Caco-2 (cell line): Measurements from ENCODE around the gene ATP9B. TPM values are rescaled to one million over a fixed set of nuclear protein-coding genes. Genes with fewer than 3 reads are reported as not detected.

ENCODE experiments used
- BruUV-seq: library from RNA; stranded (reverse); fragments of 400-500 nt; replicated peaks from 2 replicates; lab custom pipeline; 2021; lab: Mats Ljungman, UMichigan
- CTCF ChIA-PET: fragments of 300-600 bp; sonication (Branson Sonifier 250); formaldehyde crosslinking; loops from one replicate; lab custom pipeline; 2022; ENCODE audit warnings: antibody characterized with exemption; lab: Charles Lee
- POLR2A ChIA-PET: fragments of 300-600 bp; sonication (Branson Sonifier 250); formaldehyde crosslinking; loops from one replicate; lab custom pipeline; 2022; ENCODE audit warnings: antibody characterized with exemption; lab: Charles Lee
- DNase-seq, 2 experiments: peaks; one replicate each; pipeline versions ENCODE4 v3.0.0 to v3.0.0-alpha.2; 2020 to 2022
- H3K27me3 ChIP-seq: replicated peaks from 2 replicates; pipeline ENCODE4 v1.6.0; 2011; ENCODE audit warnings: low read length; ENCODE audit not compliant: control insufficient read depth, insufficient read depth
- H3K36me3 ChIP-seq: 2 replicates; pipeline ENCODE4 v1.5.1; 2011; ENCODE audit warnings: low read length; ENCODE audit not compliant: control insufficient read depth, insufficient read depth
- H3K4me1 ChIP-seq: fragments of 250-450 bp; sonication (Bioruptor Pico); 2 replicates; pipeline ENCODE4 v1.5.1; 2020; ENCODE audit warnings: mild to moderate bottlenecking
- H3K4me3 ChIP-seq: 2 replicates; pipeline ENCODE4 v1.5.1; 2011; ENCODE audit warnings: low read depth, mild to moderate bottlenecking, control low read depth, low read length
- H3K9me3 ChIP-seq: fragments of 250-450 bp; sonication (Bioruptor Pico); 2 replicates; pipeline ENCODE4 v1.5.1; 2020; ENCODE audit warnings: mild to moderate bottlenecking, moderate library complexity
- H3K27ac Mint-ChIP-seq: one replicate; pipeline ENCODE4 v1.8.0; 2022; ENCODE audit warnings: mixed read lengths; ENCODE audit not compliant: unreplicated experiment
- H3K27me3 Mint-ChIP-seq: one replicate; pipeline ENCODE4 v1.8.0; 2022; ENCODE audit warnings: mixed read lengths; ENCODE audit not compliant: insufficient read depth, unreplicated experiment
- H3K36me3 Mint-ChIP-seq: one replicate; pipeline ENCODE4 v1.8.0; 2022; ENCODE audit warnings: mild to moderate bottlenecking, mixed read lengths; ENCODE audit not compliant: insufficient read depth, unreplicated experiment
- H3K4me1 Mint-ChIP-seq: one replicate; pipeline ENCODE4 v1.8.0; 2022; ENCODE audit warnings: low read depth, mixed read lengths; ENCODE audit not compliant: unreplicated experiment
- H3K4me3 Mint-ChIP-seq: one replicate; pipeline ENCODE4 v1.8.0; 2022; ENCODE audit warnings: mild to moderate bottlenecking, moderate library complexity, mixed read lengths; ENCODE audit not compliant: unreplicated experiment
- H3K9me3 Mint-ChIP-seq: one replicate; pipeline ENCODE4 v1.8.0; 2022; ENCODE audit warnings: mixed read lengths; ENCODE audit not compliant: unreplicated experiment
- CTCF ChIP-seq, 2 experiments: fragments of 200-600 bp in 1 of 2; IDR thresholded peaks; 1 replicate in 1 of 2; 2 replicates in 1 of 2; pipeline versions ENCODE4 v1.5.1 to v1.8.0; 2011 to 2022; ENCODE audit warnings: antibody characterized with exemption in 1 of 2, control low read depth in 1 of 2, inconsistent platforms in 1 of 2, low read depth in 1 of 2, low read length in 1 of 2, mild to moderate bottlenecking in 1 of 2, moderate library complexity in 1 of 2; ENCODE audit not compliant: insufficient read depth in 1 of 2, severe bottlenecking in 1 of 2, unreplicated experiment in 1 of 2
- intact Hi-C: fragments of 100-400 bp; cut with micrococcal nuclease; formaldehyde crosslinking; loops from one replicate; pipeline ENCODE4 v1.10.0; 2022; ENCODE audit not compliant: unreplicated experiment
- total RNA-seq: library from RNA; stranded (reverse); gene quantifications from 2 replicates; pipeline ENCODE4 v1.2.3, GENCODE V29; 2022

Gene ATP9B
- total RNA-seq, 1 experiment from 2014 or later: 15.8 TPM

DNA sequence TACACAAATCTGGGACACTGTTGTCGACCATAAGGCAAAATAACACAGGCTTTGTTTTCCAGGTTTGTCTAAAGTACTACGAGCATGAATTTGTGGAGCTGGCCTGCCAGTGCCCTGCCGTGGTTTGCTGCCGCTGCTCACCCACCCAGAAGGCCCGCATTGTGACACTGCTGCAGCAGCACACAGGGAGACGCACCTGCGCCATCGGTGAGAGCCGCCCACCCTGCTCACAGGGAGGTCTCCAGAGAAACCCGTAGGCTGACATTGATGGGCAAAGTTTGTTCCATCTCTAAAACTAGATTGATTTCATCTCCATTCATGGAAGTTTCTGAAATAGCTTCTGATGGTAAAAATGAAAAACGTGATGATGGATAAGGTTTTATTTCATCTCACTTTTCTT is 276.2 kb downstream of the ATP9B start:
- DNase-seq: no peak
- POLR2A ChIA-PET: no interaction called here
- no peak for TF ChIP-seq CTCF (IDR thresholded peaks at IDR 0.05; ENCODE audit: insufficient read depth in 1 of 2, low read depth in 1 of 2, low read length in 1 of 2, severe bottlenecking in 1 of 2, unreplicated experiment in 1 of 2)
- H3K27me3 Mint-ChIP-seq: no peaks in the 10 kb centered on the region
- peaks cover 8% of the 10 kb centered on the region for H3K36me3 Mint-ChIP-seq
- no peaks in the 10 kb centered on the region for H3K27me3 ChIP-seq
- intact Hi-C loops: no loop called here
- no peaks in the 10 kb centered on the region for H3K4me1 Mint-ChIP-seq
- CTCF ChIA-PET: interaction anchor here (0.7 kb wide), 1 partner anchor 27 kb away, joined by 3 read pairs; no protein-coding TSS in a partner anchor
- peaks cover 4% of the 10 kb centered on the region; the same call in 1 of the 2 replicates for H3K4me1 ChIP-seq
- H3K36me3 ChIP-seq: peaks cover 4% of the 10 kb centered on the region
- no peaks in the 10 kb centered on the region for H3K9me3 Mint-ChIP-seq
- BruUV-seq: no TSS peak
- H3K9me3 ChIP-seq: no peaks in the 10 kb centered on the region
- no peak overlapping the region for H3K4me3 ChIP-seq
- no peak overlapping the region for H3K27ac Mint-ChIP-seq
- H3K4me3 Mint-ChIP-seq: no peak overlapping the region

GRCh38 chr18:79345981-79346380 is 276.8 kb downstream of the ATP9B start:
- ChIA-PET POLR2A (no interaction called here), CTCF (no interaction called here)
- Histone ChIP-seq H3K4me1 (peaks cover 4% of the 10 kb centered on the region; the same call in 1 of the 2 replicates), H3K27me3 (no peaks in the 10 kb centered on the region), H3K4me3 (no peak overlapping the region), H3K9me3 (no peaks in the 10 kb centered on the region), H3K36me3 (peaks cover 4% of the 10 kb centered on the region)
- intact Hi-C loops: no loop called here
- H3K4me1 Mint-ChIP-seq: no peaks in the 10 kb centered on the region
- no peaks in the 10 kb centered on the region for H3K9me3 Mint-ChIP-seq
- H3K27ac Mint-ChIP-seq: no peak overlapping the region
- no peak for DNase-seq
- H3K27me3 Mint-ChIP-seq: no peaks in the 10 kb centered on the region
- no peak overlapping the region for H3K4me3 Mint-ChIP-seq
- peaks cover 8% of the 10 kb centered on the region for H3K36me3 Mint-ChIP-seq
- TF ChIP-seq CTCF (IDR thresholded peaks at IDR 0.05; ENCODE audit: insufficient read depth in 1 of 2, low read depth in 1 of 2, low read length in 1 of 2, severe bottlenecking in 1 of 2, unreplicated experiment in 1 of 2): no peak
- BruUV-seq: no TSS peak

DNA sequence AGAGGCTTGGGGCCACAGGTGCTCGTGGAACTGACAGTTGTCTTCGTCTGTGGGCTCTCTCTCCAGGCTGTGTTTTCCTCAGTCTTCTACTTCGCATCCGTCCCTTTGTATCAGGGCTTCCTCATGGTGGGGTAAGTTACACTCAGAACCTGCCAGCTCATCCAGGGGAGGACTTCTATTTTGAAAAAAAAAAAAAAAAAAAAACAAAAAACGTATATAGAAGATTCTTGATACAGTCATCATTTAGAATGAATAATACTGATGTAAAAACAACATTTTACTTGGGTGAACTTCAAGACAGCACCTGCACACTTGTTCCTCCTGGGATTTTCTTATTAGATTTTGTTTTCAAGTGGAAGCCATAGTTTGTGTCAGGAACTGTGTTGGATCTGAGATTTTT is 278.9 kb downstream of the ATP9B start:
- no peak overlapping the region for H3K4me3 ChIP-seq
- Mint-ChIP-seq H3K4me1 (no peaks in the 10 kb centered on the region), H3K27ac (no peak overlapping the region), H3K9me3 (no peaks in the 10 kb centered on the region), H3K36me3 (peaks cover 8% of the 10 kb centered on the region), H3K4me3 (no peak overlapping the region), H3K27me3 (no peaks in the 10 kb centered on the region)
- CTCF ChIA-PET: no interaction called here
- TF ChIP-seq CTCF (IDR thresholded peaks at IDR 0.05; ENCODE audit: insufficient read depth in 1 of 2, low read depth in 1 of 2, low read length in 1 of 2, severe bottlenecking in 1 of 2, unreplicated experiment in 1 of 2): no peak
- POLR2A ChIA-PET: no interaction called here
- peaks cover 4% of the 10 kb centered on the region; the same call in 1 of the 2 replicates for H3K4me1 ChIP-seq
- no peaks in the 10 kb centered on the region for H3K9me3 ChIP-seq
- DNase-seq: no peak
- intact Hi-C loops: no loop called here
- no TSS peak for BruUV-seq
- no peaks in the 10 kb centered on the region for H3K27me3 ChIP-seq
- peaks cover 4% of the 10 kb centered on the region for H3K36me3 ChIP-seq
